ENCODE measurements around the gene REXO4.

- no peak for TF ChIP-seq CTCF (IDR thresholded peaks at IDR 0.05)
- no peak for TF ChIP-seq POLR2A (IDR thresholded peaks at IDR 0.05)
Measured at GRCh38 chr9:133369933-133370332, 47.9 kb downstream of the REXO4 start.
